ENCODE data around the gene FBF1.
A peak's percentile ranks its signal among the peaks of the same experiment; 100 is the strongest.
"Not testable (repeated sequence)": the region's sequence is repeated elsewhere in the genome, so short reads cannot be mapped to it uniquely, and the experiment has no call there.

Gene FBF1

DNA sequence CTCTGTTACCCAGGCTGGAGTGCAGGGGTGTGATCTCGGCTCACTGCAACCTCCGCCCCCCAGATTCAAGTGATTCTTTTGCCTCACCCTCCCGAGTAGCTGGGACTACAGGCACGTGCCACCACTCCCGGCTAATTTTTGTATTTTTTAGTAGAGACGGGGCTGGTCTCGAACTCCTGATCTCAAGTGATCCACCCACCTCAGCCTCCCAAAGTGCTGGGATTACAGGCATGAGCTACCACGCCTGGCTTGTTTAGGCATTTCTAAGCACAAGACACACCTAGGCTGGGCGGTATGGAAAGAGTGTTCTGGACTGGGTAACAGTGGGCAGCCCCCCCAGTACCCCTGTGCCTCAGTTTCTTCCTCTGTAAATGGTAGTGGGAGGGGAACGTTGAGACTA is 70.6 kb downstream of the FBF1 start:
- H3K4me3 ChIP-seq (ENCODE audit: low read depth in 1 of 5, low read length in 5 of 5) = peak overlapping the region in 2 of 5 donors; percentile 27 to 34
- H3K9ac ChIP-seq (ENCODE audit: low read length in 5 of 5) = peak overlapping the region in 2 of 5 donors; percentile 25 to 37
- peak overlapping the region; percentile 62 for H3K27ac ChIP-seq (ENCODE audit: low read depth, low read length)
- H3K4me1 ChIP-seq (ENCODE audit: control insufficient read depth in 5 of 5, insufficient read depth in 5 of 5, low read length in 5 of 5) = peaks cover 10 to 44% (median 33%) of the 10 kb centered on the region in 5 donors
- H3K36me3 ChIP-seq (ENCODE audit: control insufficient read depth in 5 of 5, insufficient read depth in 5 of 5, low read length in 5 of 5) = peaks cover 0 to 15% (median 12%) of the 10 kb centered on the region in 5 donors
- not testable (repeated sequence) for H3K9me3 ChIP-seq (ENCODE audit: control insufficient read depth in 5 of 5, low read length in 5 of 5)
- peaks cover 0 to 20% (median 0%) of the 10 kb centered on the region in 5 donors for H3K27me3 ChIP-seq (ENCODE audit: control insufficient read depth in 5 of 5, insufficient read depth in 4 of 5, low read length in 5 of 5)

DNA sequence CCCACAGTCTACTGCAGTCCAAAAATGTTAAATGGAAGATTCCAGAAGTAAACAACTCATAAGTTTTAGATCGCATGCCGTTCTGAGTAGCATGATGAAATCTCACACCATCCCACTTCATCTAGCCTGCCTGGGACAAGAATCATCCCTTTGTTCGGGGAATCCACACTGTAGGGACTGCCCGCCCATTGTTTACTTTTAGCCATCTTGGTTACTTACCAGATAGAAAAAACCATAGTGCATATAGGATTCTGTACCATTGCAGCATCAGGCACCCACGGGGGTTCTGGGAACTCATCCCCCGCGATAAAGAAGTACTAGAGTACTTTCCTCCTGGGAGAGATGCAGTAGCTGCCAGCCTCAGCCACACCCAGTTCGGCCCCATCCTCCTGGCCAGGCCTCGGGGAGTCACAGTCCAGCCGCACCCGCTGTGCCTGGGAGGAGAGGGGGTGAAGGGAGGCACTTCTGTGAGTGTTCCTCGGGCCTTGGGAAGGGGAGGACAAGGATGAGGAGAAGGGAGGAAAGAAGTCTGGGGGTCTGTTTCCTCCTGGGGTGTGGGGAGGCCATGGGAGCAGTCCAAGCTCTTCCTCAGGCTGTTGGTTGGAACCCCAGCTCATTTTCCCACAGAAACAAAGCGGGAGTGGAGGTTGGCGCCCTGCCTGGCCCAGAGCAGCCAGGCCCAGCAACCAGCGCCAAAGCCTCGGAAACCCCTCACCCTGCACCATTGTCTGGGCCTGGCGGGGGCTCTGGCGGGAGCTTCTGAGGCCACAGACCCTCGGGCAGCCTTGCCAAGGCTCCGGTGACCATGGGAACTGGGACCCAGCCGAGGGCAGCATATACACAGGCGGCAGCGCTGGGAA is 71.3 kb downstream of the FBF1 start:
- Histone ChIP-seq H3K36me3 (ENCODE audit: control insufficient read depth in 5 of 5, insufficient read depth in 5 of 5, low read length in 5 of 5) (peaks cover 0 to 10% (median 5%) of the 10 kb centered on the region in 5 donors), H3K9ac (ENCODE audit: low read length in 5 of 5) (peak overlapping the region in 4 of 5 donors; percentile 25 to 48 (median 41)), H3K9me3 (ENCODE audit: control insufficient read depth in 5 of 5, low read length in 5 of 5) (no peaks in the 10 kb centered on the region), H3K27ac (ENCODE audit: low read depth, low read length) (peak overlapping the region; percentile 62), H3K27me3 (ENCODE audit: control insufficient read depth in 5 of 5, insufficient read depth in 4 of 5, low read length in 5 of 5) (peaks cover 0 to 16% (median 0%) of the 10 kb centered on the region in 5 donors), H3K4me1 (ENCODE audit: control insufficient read depth in 5 of 5, insufficient read depth in 5 of 5, low read length in 5 of 5) (peaks cover 13 to 42% (median 33%) of the 10 kb centered on the region in 5 donors), H3K4me3 (ENCODE audit: low read depth in 1 of 5, low read length in 5 of 5) (peak overlapping the region in 2 of 5 donors; percentile 27 to 34)

DNA sequence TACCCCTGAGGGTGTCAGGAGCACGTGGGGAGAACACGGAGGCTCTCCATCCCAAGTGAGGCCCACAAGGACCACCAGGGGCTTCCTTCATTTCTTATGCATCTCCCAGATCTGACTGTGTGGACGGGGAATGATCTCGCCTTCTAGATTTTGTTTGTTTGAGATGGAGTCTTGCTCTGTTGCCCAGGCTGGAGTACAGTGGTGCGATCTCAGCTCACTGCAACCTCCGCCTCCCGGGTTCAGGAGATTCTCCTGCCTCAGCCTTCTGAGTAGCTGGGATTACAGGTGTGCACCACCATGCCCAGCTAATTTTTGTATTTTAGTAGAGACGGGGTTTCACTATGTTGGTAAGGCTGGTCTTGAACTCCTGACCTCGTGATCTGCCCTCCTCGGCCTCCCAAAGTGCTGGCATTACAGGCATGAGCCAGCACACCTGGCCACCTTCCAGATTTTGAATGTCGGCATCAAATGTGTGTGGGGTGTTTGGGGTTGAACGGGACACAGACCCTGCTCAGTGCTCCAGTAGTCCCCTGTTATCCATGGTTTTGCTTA is 72.0 kb downstream of the FBF1 start:
- H3K4me3 ChIP-seq (ENCODE audit: low read depth in 1 of 5, low read length in 5 of 5); H3K9me3 ChIP-seq (ENCODE audit: control insufficient read depth in 5 of 5, low read length in 5 of 5); H3K36me3 ChIP-seq (ENCODE audit: control insufficient read depth in 5 of 5, insufficient read depth in 5 of 5, low read length in 5 of 5); H3K9ac ChIP-seq (ENCODE audit: low read length in 5 of 5): not testable (repeated sequence)
- H3K27ac ChIP-seq (ENCODE audit: low read depth, low read length) = peak overlapping the region; percentile 62
- H3K27me3 ChIP-seq (ENCODE audit: control insufficient read depth in 5 of 5, insufficient read depth in 4 of 5, low read length in 5 of 5) = peaks cover 0 to 16% (median 0%) of the 10 kb centered on the region in 5 donors
- H3K4me1 ChIP-seq (ENCODE audit: control insufficient read depth in 5 of 5, insufficient read depth in 5 of 5, low read length in 5 of 5) = peaks cover 18 to 43% (median 37%) of the 10 kb centered on the region in 5 donors

DNA sequence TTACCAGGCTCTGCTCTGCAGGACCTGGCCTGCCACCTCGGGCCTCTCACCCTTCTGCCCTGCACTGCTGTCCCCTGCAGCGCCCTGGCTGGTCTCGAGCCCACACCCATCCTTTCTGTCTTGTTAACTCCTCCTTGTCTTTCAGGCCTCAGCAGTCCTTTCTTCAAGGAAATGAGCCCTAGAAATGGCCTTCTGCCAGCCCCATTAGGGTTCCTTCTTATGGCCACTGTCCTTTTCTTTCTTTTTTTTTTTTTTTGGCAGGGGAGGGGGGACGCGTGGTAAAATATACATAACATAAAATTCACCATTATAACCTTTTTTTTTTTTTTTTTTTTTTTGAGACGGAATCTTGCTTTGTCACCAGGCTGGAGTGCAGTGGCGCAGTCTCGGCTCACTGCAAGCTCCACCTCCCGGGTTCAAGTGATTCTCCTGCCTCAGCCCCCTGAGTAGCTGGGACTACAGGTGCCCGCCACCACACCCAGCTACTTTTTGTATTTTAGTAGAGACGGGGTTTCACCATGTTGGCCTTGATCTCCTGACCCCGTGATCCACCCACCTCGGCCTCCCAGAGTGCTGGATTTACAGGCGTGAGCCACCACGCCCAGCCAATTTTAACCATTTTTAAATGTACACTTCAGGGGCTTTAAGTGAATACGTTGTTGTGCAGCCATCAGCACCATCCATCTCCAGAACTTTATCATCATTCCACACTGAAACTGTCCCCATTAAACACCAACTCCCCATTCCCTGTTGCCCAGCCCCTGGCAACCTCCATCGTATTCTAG is 75.2 kb downstream of the FBF1 start:
- not testable (repeated sequence) for H3K36me3 ChIP-seq (ENCODE audit: control insufficient read depth in 5 of 5, insufficient read depth in 5 of 5, low read length in 5 of 5); H3K9ac ChIP-seq (ENCODE audit: low read length in 5 of 5); H3K4me3 ChIP-seq (ENCODE audit: low read depth in 1 of 5, low read length in 5 of 5); H3K9me3 ChIP-seq (ENCODE audit: control insufficient read depth in 5 of 5, low read length in 5 of 5)
- Histone ChIP-seq H3K27ac (ENCODE audit: low read depth, low read length) (peak overlapping the region; percentile 23), H3K27me3 (ENCODE audit: control insufficient read depth in 5 of 5, insufficient read depth in 4 of 5, low read length in 5 of 5) (peaks cover 0 to 13% (median 0%) of the 10 kb centered on the region in 5 donors), H3K4me1 (ENCODE audit: control insufficient read depth in 5 of 5, insufficient read depth in 5 of 5, low read length in 5 of 5) (peaks cover 9 to 28% (median 21%) of the 10 kb centered on the region in 5 donors)

DNA sequence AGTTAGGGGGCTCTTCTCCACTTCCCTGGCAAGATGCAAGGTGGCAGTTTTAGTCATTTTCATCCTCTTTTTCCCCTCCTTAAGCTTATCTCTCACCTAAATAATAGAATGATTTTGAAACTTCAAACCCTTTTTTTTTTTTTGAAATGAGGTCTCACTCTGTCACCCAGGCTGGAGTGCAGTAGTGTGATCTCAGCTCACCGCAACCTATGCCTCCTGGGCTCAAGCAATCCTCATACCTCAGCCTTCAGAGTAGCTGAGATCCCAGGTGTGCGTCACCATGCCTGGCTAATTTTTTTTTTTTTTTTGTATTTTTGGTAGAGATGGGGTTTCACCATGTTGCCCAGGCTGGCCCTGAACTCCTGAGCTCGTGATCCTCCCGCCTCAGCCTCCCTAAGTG is 76.0 kb downstream of the FBF1 start:
- H3K4me3 ChIP-seq (ENCODE audit: low read depth in 1 of 5, low read length in 5 of 5); H3K36me3 ChIP-seq (ENCODE audit: control insufficient read depth in 5 of 5, insufficient read depth in 5 of 5, low read length in 5 of 5); H3K9me3 ChIP-seq (ENCODE audit: control insufficient read depth in 5 of 5, low read length in 5 of 5): not testable (repeated sequence)
- Histone ChIP-seq H3K27ac (ENCODE audit: low read depth, low read length) (peak overlapping the region; percentile 23), H3K9ac (ENCODE audit: low read length in 5 of 5) (peak overlapping the region in 1 of 5 donors; percentile 51), H3K27me3 (ENCODE audit: control insufficient read depth in 5 of 5, insufficient read depth in 4 of 5, low read length in 5 of 5) (peaks cover 0 to 12% (median 0%) of the 10 kb centered on the region in 5 donors), H3K4me1 (ENCODE audit: control insufficient read depth in 5 of 5, insufficient read depth in 5 of 5, low read length in 5 of 5) (peaks cover 9 to 26% (median 19%) of the 10 kb centered on the region in 5 donors)

DNA sequence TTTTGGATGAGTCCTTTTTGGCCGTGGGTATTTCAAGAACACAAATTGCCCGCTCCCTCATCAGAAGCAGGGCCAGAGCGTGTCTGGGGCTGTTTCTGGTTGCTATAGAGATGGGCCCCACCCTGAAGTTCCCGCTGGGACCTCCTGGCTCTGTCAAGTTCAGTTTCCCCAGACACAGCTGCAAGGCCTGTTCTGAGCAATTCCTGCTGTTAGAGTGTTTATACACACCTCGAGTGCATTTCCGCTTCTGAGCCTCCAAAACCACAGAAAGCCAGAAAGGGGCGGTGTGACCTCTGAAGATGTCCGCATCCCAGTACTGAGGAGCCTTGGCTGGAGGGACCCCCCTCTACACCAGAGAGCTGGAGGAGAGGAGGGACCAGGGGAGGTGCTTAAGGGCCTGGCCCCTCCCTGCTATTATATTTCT is 76.4 kb downstream of the FBF1 start:
- Histone ChIP-seq H3K4me1 (ENCODE audit: control insufficient read depth in 5 of 5, insufficient read depth in 5 of 5, low read length in 5 of 5) (peaks cover 9 to 22% (median 14%) of the 10 kb centered on the region in 5 donors), H3K4me3 (ENCODE audit: low read depth in 1 of 5, low read length in 5 of 5) (peak overlapping the region in 1 of 5 donors; percentile 6), H3K36me3 (ENCODE audit: control insufficient read depth in 5 of 5, insufficient read depth in 5 of 5, low read length in 5 of 5) (no peaks in the 10 kb centered on the region), H3K27me3 (ENCODE audit: control insufficient read depth in 5 of 5, insufficient read depth in 4 of 5, low read length in 5 of 5) (peaks cover 0 to 8% (median 0%) of the 10 kb centered on the region in 5 donors), H3K27ac (ENCODE audit: low read depth, low read length) (peak overlapping the region; percentile 23), H3K9me3 (ENCODE audit: control insufficient read depth in 5 of 5, low read length in 5 of 5) (no peaks in the 10 kb centered on the region), H3K9ac (ENCODE audit: low read length in 5 of 5) (peak overlapping the region in 1 of 5 donors; percentile 51)

DNA sequence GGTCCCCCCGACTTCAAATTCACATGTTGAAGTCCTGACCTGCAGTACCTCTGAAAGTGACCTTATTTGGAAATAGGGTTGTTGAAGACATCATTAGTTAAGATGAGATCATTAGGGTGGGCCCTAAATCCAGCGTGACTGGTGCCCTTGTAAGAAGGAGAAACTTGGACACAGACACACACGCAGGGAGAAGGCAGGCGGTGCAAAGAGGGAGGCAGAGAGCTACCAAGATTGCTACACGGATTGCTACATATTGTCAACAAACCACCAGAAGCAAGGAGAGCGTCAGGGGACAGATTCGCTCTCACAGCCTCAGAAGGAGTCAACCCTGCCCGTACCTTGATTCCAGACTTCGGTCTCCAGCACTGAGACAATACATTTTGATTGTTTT is 78.9 kb downstream of the FBF1 start:
- no peak overlapping the region for H3K27ac ChIP-seq (ENCODE audit: low read depth, low read length)

More for the DNA sequence above, 78.9 kb downstream of the FBF1 start:
- peaks cover 7 to 28% (median 9%) of the 10 kb centered on the region in 5 donors for H3K4me1 ChIP-seq (ENCODE audit: control insufficient read depth in 5 of 5, insufficient read depth in 5 of 5, low read length in 5 of 5)
- H3K36me3 ChIP-seq (ENCODE audit: control insufficient read depth in 5 of 5, insufficient read depth in 5 of 5, low read length in 5 of 5) = no peaks in the 10 kb centered on the region
- no peaks in the 10 kb centered on the region for H3K27me3 ChIP-seq (ENCODE audit: control insufficient read depth in 5 of 5, insufficient read depth in 4 of 5, low read length in 5 of 5)
- H3K4me3 ChIP-seq (ENCODE audit: low read depth in 1 of 5, low read length in 5 of 5) = no peak overlapping the region
- no peaks in the 10 kb centered on the region for H3K9me3 ChIP-seq (ENCODE audit: control insufficient read depth in 5 of 5, low read length in 5 of 5)
- H3K9ac ChIP-seq (ENCODE audit: low read length in 5 of 5) = no peak overlapping the region
